COR-L47 (cell line): ENCODE measurements around the gene EFCAB5.
"Not testable (repeated sequence)": the region's sequence is repeated elsewhere in the genome, so short reads cannot be mapped to it uniquely, and the experiment has no call there.

Source experiments
- DNase-seq: peaks from one replicate; lab custom pipeline; 2025; lab: John Stamatoyannopoulos, UW

EFCAB5 gene

DNA sequence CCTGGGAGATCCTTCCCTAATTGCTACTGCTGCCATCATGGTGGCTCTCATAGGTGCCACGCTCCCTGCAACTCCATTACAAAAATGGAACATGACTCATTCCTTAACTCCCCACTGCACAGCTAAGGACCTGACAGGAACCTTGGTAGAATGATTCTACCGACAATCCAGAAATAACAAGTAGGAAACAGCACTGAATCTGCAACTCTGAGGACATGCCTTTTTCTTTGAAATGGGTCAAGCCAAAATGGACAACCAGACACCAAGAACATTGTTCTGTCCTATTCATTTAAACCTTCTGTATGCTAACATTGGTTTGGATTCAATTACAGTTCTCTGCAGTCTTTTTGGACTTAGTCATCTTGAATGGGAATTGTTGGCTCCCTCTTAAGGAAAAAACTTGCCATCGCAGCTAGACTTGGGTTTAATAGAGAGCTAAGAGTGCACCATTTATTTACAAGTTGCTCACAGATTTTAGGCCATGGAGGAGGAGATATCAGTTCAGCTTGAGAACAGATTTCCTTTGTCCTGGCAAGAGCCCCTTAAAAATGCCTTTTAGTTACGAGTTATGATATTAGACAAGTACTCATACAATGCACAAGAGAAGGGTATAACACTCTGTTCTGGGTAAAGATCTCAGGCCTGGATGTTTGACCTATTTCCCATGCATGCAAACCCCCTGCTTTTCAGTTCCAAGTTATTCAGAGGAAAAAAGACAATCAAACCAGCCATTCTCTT, 154.2 kb downstream of the EFCAB5 start:
- DNase-seq: peak; percentile 38

GRCh38 chr17:30101686-30102390, 160.4 kb downstream of the EFCAB5 start:
- no peak for DNase-seq

GRCh38 chr17:30103921-30104320, 162.5 kb downstream of the EFCAB5 start:
- no peak for DNase-seq

GRCh38 chr17:30104575-30105339, 163.3 kb downstream of the EFCAB5 start:
- peak; percentile 93 for DNase-seq

DNA sequence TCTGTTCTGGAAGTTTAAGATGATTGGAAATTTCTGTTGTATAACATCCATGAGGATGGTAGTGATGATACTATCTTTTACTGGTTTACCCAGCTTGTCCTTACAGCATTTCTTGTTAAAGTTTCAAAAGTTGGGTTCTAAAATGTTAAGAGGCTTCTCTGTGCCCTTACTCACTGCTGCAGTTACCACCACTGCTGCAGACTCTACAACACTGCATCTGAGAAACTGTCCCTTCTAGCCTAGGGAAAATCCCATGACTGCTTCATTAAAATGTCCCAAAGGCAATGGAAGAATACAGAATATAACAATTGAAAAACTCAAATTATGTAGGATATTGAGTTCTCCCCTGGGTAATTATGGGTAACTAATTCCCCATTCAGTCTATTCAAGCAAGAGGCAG, 171.4 kb downstream of the EFCAB5 start:
- DNase-seq: no peak

- DNase-seq: no peak
Measured at GRCh38 chr17:30113213-30113612, 171.8 kb downstream of the EFCAB5 start.

DNA sequence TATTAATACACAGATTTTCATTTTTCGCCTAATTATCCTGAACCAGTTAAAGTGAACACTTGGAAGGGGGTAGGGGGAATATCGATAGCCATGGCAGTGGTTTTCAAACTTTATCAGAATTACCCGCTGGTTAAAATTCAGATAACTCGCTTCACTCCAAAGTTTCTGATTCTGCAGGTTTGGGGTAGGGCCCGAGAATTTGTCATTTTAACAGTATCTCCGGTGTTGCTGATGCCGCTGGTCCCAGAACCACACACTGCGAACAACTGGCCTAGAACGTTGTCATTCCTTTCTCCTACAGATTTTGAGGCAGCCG, 174.9 kb downstream of the EFCAB5 start:
- no peak for DNase-seq

DNA sequence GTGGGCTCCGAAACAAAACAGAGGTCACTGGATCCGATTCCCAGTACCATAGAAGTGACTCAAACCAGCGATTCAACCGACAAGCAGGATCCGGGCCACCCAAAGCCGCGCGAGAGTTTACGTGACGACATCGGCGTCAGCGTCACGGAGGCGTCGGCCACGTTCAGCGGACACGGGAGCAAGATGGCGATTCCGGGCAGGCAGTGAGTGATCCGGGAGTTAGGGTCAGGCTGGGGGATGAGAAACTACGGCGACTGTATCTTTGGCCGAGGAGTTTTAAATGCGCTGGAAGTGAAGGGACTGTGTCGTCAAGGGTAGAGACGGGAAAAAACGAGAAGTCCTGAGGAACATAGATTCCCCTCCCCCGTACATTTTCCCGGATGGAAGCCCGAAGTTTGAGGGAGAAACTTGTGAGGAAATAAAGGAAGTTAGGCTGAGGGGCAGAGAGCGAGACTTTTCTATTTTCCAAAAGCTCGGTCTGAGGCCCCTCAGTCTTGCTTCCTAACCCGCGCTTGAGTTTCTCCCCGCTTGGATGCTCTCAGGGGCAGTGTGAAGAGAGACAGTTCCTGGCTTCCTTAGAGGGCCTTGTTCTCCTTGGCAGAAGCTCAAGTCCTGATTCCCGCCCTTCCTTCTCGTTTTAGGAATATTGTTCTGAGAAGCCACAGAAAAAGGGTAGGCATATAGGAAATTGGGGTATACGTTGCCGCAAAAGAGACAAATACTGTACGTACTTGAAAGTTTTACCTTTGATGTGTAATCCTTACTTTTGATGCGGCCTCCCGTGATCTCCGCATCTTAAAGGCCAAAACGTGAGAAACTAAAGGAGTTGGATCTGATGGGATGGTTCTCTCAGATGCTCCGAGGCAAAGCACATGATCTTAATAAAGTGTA, 175.5 kb downstream of the EFCAB5 start, which contains the start of gene NSRP1:
TSS of gene NSRP1 (plus strand) at position 156 of the 891 bp plus-strand sequence. CDS start at position 184, 28 bp downstream.
- DNase-seq: peak; percentile 86

DNA sequence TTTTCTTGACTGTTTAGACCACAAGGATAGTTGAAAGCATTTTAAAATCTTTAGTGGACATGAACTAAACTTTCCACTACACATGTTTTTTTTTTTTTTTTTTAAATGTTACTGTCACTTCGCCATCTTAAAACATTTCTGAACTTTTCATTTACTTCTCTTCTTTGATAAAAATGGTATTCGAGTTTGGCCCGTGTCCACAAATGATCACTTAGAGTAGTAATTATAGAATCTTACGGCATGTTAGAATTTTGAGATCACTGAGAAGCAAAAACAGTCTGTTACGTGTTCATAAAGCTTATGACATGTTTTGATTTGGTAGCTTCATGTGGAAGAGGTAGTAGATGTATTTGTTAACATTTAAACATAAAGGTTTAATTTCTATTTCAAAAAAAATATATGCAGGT, 176.2 kb downstream of the EFCAB5 start:
- no peak for DNase-seq

GRCh38 chr17:30118635-30119034, 177.2 kb downstream of the EFCAB5 start:
- DNase-seq: not testable (repeated sequence)

GRCh38 chr17:30124273-30124796, 182.9 kb downstream of the EFCAB5 start:
- no peak for DNase-seq

- DNase-seq: no peak
Measured at GRCh38 chr17:30130121-30130520, 188.7 kb downstream of the EFCAB5 start.

GRCh38 chr17:30132615-30133014, 191.2 kb downstream of the EFCAB5 start:
- no peak for DNase-seq

GRCh38 chr17:30133197-30133596, 191.8 kb downstream of the EFCAB5 start:
- no peak for DNase-seq

DNA sequence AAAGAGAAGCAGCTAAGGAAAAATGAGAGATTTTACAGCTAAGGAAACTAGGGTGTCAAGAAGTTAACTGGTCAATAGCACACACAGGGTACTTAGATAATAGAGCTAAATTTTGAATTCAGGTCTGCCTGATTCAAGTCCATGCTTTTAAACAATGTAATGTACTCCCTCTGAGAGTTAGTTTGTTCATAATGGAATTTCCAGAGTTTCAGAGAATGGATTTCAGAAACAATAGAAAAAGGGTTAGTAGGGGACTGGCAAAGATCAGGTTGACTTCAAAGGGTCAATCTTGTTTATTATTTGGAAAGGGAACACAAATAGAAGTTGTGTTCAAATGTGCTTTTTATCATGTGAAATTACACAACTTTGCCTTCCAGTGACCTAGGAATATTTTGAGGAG, 193.1 kb downstream of the EFCAB5 start:
- DNase-seq: no peak

DNA sequence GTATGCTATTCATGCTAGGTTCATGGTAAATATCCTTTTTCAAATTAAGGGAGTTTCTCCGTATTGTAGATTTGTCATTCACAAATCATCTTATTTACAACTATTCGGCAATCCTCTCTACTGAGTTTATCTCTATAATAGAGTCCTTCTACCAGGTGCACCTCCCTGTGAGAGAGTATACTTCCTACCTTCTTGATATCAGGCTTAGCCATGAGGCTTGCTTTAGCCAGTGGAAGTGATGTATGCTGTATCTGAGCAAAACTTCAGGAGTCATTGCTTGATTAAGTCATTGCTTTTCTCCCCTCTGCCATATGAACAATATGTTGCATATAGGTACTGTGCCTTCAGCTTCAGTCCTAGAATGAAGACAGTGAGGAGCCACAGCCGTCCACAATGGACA, 195.7 kb downstream of the EFCAB5 start:
- no peak for DNase-seq

GRCh38 chr17:30147860-30148259, 206.4 kb downstream of the EFCAB5 start:
- not testable (repeated sequence) for DNase-seq

DNA sequence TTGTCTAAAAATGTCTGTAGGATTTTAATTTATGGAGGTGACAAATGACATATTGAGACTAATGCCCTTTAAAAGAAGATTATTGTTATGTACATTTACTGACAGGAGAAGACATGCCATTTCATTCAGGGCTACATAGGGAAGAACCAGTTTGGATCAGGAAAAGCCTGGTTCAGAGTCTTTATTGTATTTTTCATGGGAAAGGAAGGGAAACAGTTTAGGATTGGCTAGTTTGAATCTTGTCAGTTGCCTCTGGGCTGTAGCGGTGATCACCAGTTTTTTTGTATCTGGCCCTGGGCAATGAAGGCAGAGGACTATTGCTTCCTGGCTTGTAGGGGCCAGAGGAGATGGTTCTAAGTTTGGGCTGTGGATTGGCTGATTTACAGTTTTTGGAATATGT, 206.9 kb downstream of the EFCAB5 start:
- DNase-seq: no peak

GRCh38 chr17:30151471-30151870, 210.0 kb downstream of the EFCAB5 start:
- no peak for DNase-seq

- DNase-seq: no peak
Measured at GRCh38 chr17:30153463-30153862, 212.0 kb downstream of the EFCAB5 start.

DNA sequence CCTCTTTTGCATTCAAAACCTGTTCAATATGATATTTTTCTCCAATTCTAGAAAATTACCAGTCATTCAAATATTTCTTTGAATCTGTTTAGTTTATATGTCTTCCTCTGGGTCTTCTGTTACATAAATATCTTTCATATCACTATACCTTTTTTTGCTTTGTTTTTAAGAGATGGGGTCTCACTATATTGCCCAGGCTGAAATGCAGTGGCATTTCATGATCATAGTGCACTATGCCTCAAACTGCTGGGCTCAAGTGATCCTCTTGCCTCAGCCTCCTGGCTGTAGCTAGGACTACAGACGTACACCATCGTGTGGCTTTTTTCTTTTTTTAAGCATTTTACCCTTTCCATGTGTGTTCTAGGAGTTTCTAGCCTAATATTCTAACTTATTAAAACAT, 214.0 kb downstream of the EFCAB5 start:
- no peak for DNase-seq
